MCF 10A (cell line): ENCODE data around the gene CHKA. TPM values are rescaled to one million over a fixed set of nuclear protein-coding genes. Genes with fewer than 3 reads are reported as not detected.

ENCODE experiments used
- BruUV-seq: library from RNA; stranded (reverse); fragments of 400-500 nt; replicated peaks from 2 replicates; lab custom pipeline; 2021; lab: Mats Ljungman, UMichigan
- CTCF ChIA-PET: fragments of 300-600 bp; sonication (Branson Sonifier 250); formaldehyde crosslinking; extraction: SDS; loops from one replicate; lab custom pipeline; 2021; ENCODE audit warnings: antibody characterized with exemption, inconsistent platforms; lab: Yijun Ruan, JAX
- POLR2A ChIA-PET: fragments of 300-600, 350-650 bp; sonication (Branson Sonifier 250); formaldehyde crosslinking; extraction: SDS; loops from one replicate; lab custom pipeline; 2020; ENCODE audit warnings: antibody characterized with exemption, inconsistent platforms; lab: Yijun Ruan, JAX
- DNase-seq: peaks from one replicate; pipeline ENCODE4 v3.0.0-alpha.2; 2018; ENCODE audit not compliant: unreplicated experiment
- H3K27ac Mint-ChIP-seq: one replicate; pipeline ENCODE4 v1.8.0; 2022; ENCODE audit warnings: mild to moderate bottlenecking, low read depth, mixed read lengths; ENCODE audit not compliant: unreplicated experiment
- H3K27me3 Mint-ChIP-seq: one replicate; pipeline ENCODE4 v1.8.0; 2022; ENCODE audit warnings: mixed read lengths; ENCODE audit not compliant: insufficient read depth, unreplicated experiment
- H3K36me3 Mint-ChIP-seq: one replicate; pipeline ENCODE4 v1.8.0; 2022; ENCODE audit warnings: mild to moderate bottlenecking, moderate library complexity, mixed read lengths; ENCODE audit not compliant: insufficient read depth, unreplicated experiment
- H3K4me1 Mint-ChIP-seq: one replicate; pipeline ENCODE4 v1.8.0; 2022; ENCODE audit warnings: mixed read lengths; ENCODE audit not compliant: insufficient read depth, unreplicated experiment
- H3K4me3 Mint-ChIP-seq: one replicate; pipeline ENCODE4 v1.8.0; 2022; ENCODE audit warnings: mild to moderate bottlenecking, moderate library complexity, mixed read lengths; ENCODE audit not compliant: unreplicated experiment
- H3K9me3 Mint-ChIP-seq: one replicate; pipeline ENCODE4 v1.8.0; 2022; ENCODE audit warnings: mixed read lengths; ENCODE audit not compliant: unreplicated experiment
- CTCF ChIP-seq: fragments of 200-600 bp; IDR thresholded peaks from one replicate; pipeline ENCODE4 v1.8.0; 2022; ENCODE audit warnings: antibody characterized with exemption, mild to moderate bottlenecking; ENCODE audit not compliant: unreplicated experiment
- intact Hi-C: fragments of 100-400 bp; cut with micrococcal nuclease; formaldehyde crosslinking; loops from 2 replicates; pipeline ENCODE4 v1.14.1; 2022
- total RNA-seq: library from RNA; stranded (reverse); gene quantifications from 2 replicates; pipeline ENCODE4 v1.2.3, GENCODE V29; 2022

The CHKA gene
- total RNA-seq, 1 experiment from 2014 or later: 7.8 TPM

DNA sequence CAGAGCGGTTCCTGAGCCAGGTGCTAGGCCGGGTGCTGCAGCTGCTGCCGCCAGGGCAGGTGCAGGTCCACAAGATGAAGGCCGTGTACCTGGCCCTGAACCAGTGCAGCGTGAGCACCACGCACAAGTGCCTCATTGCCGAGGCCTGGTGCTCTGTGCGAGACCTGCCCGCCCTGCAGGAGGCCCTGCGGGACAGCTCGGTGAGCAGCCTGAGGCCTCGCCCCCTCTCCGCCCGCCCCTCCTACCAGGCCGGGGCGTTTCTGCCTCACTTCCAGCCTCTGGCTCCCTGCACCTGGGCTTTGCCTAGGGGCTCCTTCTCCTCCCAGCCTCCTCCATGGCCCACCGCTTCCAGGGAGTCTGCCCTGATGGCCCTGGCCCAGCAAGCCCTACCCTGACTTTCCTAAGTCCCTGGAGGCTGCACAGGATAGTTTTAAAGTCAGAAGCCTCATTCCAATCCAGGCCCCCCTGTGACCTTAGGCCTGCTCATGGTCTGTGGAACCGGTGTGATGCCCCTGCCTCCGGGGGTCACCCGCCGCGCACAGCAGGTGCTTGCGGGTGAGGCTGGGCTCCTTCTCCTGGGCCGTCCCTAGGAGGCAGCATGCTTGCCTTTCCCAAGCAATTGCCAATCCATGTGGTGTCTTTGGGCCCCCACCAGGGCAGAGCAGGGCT lies 76.9 kb downstream of the CHKA start:
- POLR2A ChIA-PET: no interaction called here
- no peak for DNase-seq
- Mint-ChIP-seq H3K4me3 (no peak overlapping the region), H3K9me3 (no peaks in the 10 kb centered on the region), H3K4me1 (no peaks in the 10 kb centered on the region), H3K27me3 (no peaks in the 10 kb centered on the region), H3K27ac (no peak overlapping the region), H3K36me3 (no peaks in the 10 kb centered on the region)
- no TSS peak for BruUV-seq
- intact Hi-C loops: no loop called here
- CTCF ChIA-PET: no interaction called here
- TF ChIP-seq CTCF: no peak

GRCh38 chr11:68043349-68044144 lies 77.6 kb downstream of the CHKA start:
- H3K4me1 Mint-ChIP-seq: no peaks in the 10 kb centered on the region
- intact Hi-C loops: no loop called here

DNA sequence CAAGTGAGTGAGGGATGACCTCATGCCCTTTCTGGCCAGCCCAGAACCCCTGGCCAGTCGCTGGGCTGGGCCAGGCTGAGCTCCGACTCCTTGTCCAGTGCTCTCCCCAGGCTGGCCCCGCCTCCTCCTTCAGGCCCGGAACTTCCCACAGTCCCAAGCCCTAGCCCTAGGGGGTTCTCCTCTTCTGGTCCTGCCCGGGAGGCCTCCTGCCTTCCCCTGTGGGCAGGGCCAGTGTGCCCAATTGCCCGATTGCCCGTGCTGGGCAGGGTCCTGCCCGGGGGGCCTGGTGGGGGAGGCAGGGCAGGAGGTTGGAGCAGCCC lies 78.2 kb downstream of the CHKA start:
- ChIA-PET CTCF (no interaction called here), POLR2A (interaction anchor here (0.5 to 0.6 kb wide), 2 partner anchors 21 to 911 kb away, joined by 3 read pairs; no protein-coding TSS in a partner anchor)
- TF ChIP-seq CTCF: no peak
- no peak for DNase-seq
- H3K4me3 Mint-ChIP-seq: no peak overlapping the region
- no peaks in the 10 kb centered on the region for H3K36me3 Mint-ChIP-seq
- BruUV-seq: no TSS peak
- no peaks in the 10 kb centered on the region for H3K27me3 Mint-ChIP-seq
- H3K9me3 Mint-ChIP-seq: no peaks in the 10 kb centered on the region
- no peaks in the 10 kb centered on the region for H3K4me1 Mint-ChIP-seq
- intact Hi-C loops: no loop called here
- no peak overlapping the region for H3K27ac Mint-ChIP-seq

More at GRCh38 chr11:68043349-68044144, 77.6 kb downstream of the CHKA start:
- Mint-ChIP-seq H3K4me3 (no peak overlapping the region), H3K27ac (no peak overlapping the region), H3K36me3 (no peaks in the 10 kb centered on the region), H3K27me3 (no peaks in the 10 kb centered on the region), H3K9me3 (no peaks in the 10 kb centered on the region)
- ChIA-PET POLR2A (interaction anchor here (0.6 kb wide), 1 partner anchor 912 kb away, joined by 3 read pairs; no protein-coding TSS in a partner anchor), CTCF (no interaction called here)
- no peak for TF ChIP-seq CTCF
- BruUV-seq: no TSS peak
- no peak for DNase-seq

- intact Hi-C loops: no loop called here
- Mint-ChIP-seq H3K4me1 (no peaks in the 10 kb centered on the region), H3K4me3 (no peak overlapping the region), H3K27me3 (no peaks in the 10 kb centered on the region), H3K27ac (no peak overlapping the region), H3K9me3 (no peaks in the 10 kb centered on the region), H3K36me3 (no peaks in the 10 kb centered on the region)
- no peak for TF ChIP-seq CTCF
- no peak for DNase-seq
- ChIA-PET CTCF (no interaction called here), POLR2A (interaction anchor here (0.5 to 0.7 kb wide), 3 partner anchors 14 to 1991 kb away, joined by 3 read pairs; no protein-coding TSS in a partner anchor)
- BruUV-seq: no TSS peak
Measured at GRCh38 chr11:68042219-68043028, 78.8 kb downstream of the CHKA start.
